GM12878 (cell line): ENCODE measurements around the gene ARMC3. TPM values are rescaled to one million over a fixed set of nuclear protein-coding genes. Genes with fewer than 3 reads are reported as not detected.

ENCODE experiments used
- ATAC-seq: fragments of 200-7000 bp; cut with Tn5 transposase; 3 replicates; pipeline ENCODE4 v1.9.1; 2020; ENCODE audit warnings: mild to moderate bottlenecking, moderate library complexity
- BruUV-seq: library from RNA; stranded (reverse); fragments of 400-500 nt; replicated peaks from 2 replicates; lab custom pipeline; 2021; lab: Mats Ljungman, UMichigan
- CTCF ChIA-PET: fragments of 300-600 bp; sonication (Branson Sonifier 250); formaldehyde crosslinking; extraction: SDS; loops from one replicate; lab custom pipeline; 2021; ENCODE audit warnings: inconsistent platforms; lab: Yijun Ruan, JAX
- POLR2A ChIA-PET: fragments of 350-600 bp; formaldehyde crosslinking; extraction: SDS; loops from one replicate; lab custom pipeline; 2021; ENCODE audit warnings: inconsistent platforms; lab: Charles Lee
- RAD21 ChIA-PET: fragments of 300-600 bp; sonication (Branson Sonifier 250); formaldehyde crosslinking; loops from one replicate; lab custom pipeline; 2023; ENCODE audit warnings: antibody characterized with exemption; ENCODE audit not compliant: unreplicated experiment; lab: Charles Lee
- SMC1A ChIA-PET: fragments of 300-600 bp; sonication (Branson Sonifier 250); formaldehyde crosslinking; loops from one replicate; lab custom pipeline; 2023; ENCODE audit not compliant: unreplicated experiment, uncharacterized antibody; lab: Charles Lee
- DNase-seq: peaks from one replicate; pipeline ENCODE4 v3.0.0-alpha.2; 2011; ENCODE audit warnings: low read depth, low spot score
- FAIRE-seq: peaks from 3 replicates; lab custom pipeline; 2011; peaks lifted over from hg19 to GRCh38; lab: Jason Lieb, UNC
- H2AFZ ChIP-seq: 2 replicates; pipeline ENCODE4 v1.6.0; 2011; ENCODE audit warnings: low read depth, low read length, control low read depth; ENCODE audit not compliant: control insufficient read depth
- H3K27ac ChIP-seq: 2 replicates; pipeline ENCODE4 v1.5.1; 2011; ENCODE audit warnings: control low read depth; ENCODE audit not compliant: control insufficient read depth, insufficient read depth
- H3K27me3 ChIP-seq, 2 experiments: replicated peaks in 1 of 2; 2 replicates each; pipeline versions ENCODE4 v1.6.0 to v1.6.1; 2011; ENCODE audit warnings: low read length in 1 of 2; ENCODE audit not compliant: control insufficient read depth in 2 of 2, insufficient read depth in 2 of 2
- H3K36me3 ChIP-seq, 2 experiments: 2 replicates each; pipeline ENCODE4 v1.5.1; 2011; ENCODE audit warnings: low read length in 1 of 2; ENCODE audit not compliant: control insufficient read depth in 2 of 2, insufficient read depth in 2 of 2
- H3K4me1 ChIP-seq: 2 replicates; pipeline ENCODE4 v1.6.1; 2011; ENCODE audit warnings: mild to moderate bottlenecking, low read length, moderate library complexity, mixed read lengths; ENCODE audit not compliant: control insufficient read depth, insufficient read depth
- H3K4me2 ChIP-seq: 2 replicates; pipeline ENCODE4 v1.6.0; 2011; ENCODE audit warnings: control low read depth; ENCODE audit not compliant: control insufficient read depth, insufficient read depth
- H3K4me3 ChIP-seq: fragments of 200-600 bp; sonication (generic); 2 replicates; pipeline ENCODE4 v1.5.1; 2016
- H3K79me2 ChIP-seq: 2 replicates; pipeline ENCODE4 v1.6.0; 2011; ENCODE audit warnings: low read length; ENCODE audit not compliant: control insufficient read depth, insufficient read depth
- H3K9ac ChIP-seq: 2 replicates; pipeline ENCODE4 v1.8.0; 2011; ENCODE audit warnings: low read length, control low read depth, mixed read lengths; ENCODE audit not compliant: control insufficient read depth, insufficient read depth
- H3K9me3 ChIP-seq: replicated peaks from 3 replicates; pipeline ENCODE4 v1.5.1; 2011; ENCODE audit warnings: mild to moderate bottlenecking, low read length; ENCODE audit not compliant: control insufficient read depth, insufficient read depth
- H4K20me1 ChIP-seq: 2 replicates; pipeline ENCODE4 v1.6.0; 2011; ENCODE audit not compliant: control insufficient read depth, insufficient read depth
- CBFB ChIP-seq: IDR thresholded peaks from 2 replicates; pipeline ENCODE4 v1.6.1; 2016; ENCODE audit warnings: antibody characterized with exemption, low read depth
- CEBPB ChIP-seq, 2 experiments: fragments of 150-350 bp in 1 of 2; IDR thresholded peaks; 2 replicates each; pipeline ENCODE4 v1.6.1; 2012 to 2014; ENCODE audit warnings: low read depth in 2 of 2, low read length in 2 of 2, borderline replicate concordance in 1 of 2, inconsistent platforms in 1 of 2
- CHD2 ChIP-seq: IDR thresholded peaks from 2 replicates; pipeline ENCODE4 v1.6.1; 2011; ENCODE audit warnings: low read depth, low read length, improper control_type of control experiment, borderline replicate concordance
- GABPA ChIP-seq: IDR thresholded peaks from 2 replicates; pipeline ENCODE4 v1.6.1; 2014; ENCODE audit warnings: antibody characterized with exemption, low read depth, mild to moderate bottlenecking, inconsistent platforms
- JUNB ChIP-seq: IDR thresholded peaks from 2 replicates; pipeline ENCODE4 v1.6.1; 2016; ENCODE audit warnings: antibody characterized with exemption, mild to moderate bottlenecking
- KDM1A ChIP-seq: fragments of 200-600 bp; sonication (generic); IDR thresholded peaks from 2 replicates; pipeline ENCODE4 v1.6.1; 2016; ENCODE audit warnings: borderline replicate concordance
- MEF2A ChIP-seq: IDR thresholded peaks from 2 replicates; pipeline ENCODE4 v1.6.1; 2011; ENCODE audit warnings: low read depth, mild to moderate bottlenecking, low read length, moderate library complexity; ENCODE audit not compliant: insufficient read depth
- MXI1 ChIP-seq: fragments of 150-350 bp; IDR thresholded peaks from 2 replicates; pipeline ENCODE4 v1.6.1; 2011; ENCODE audit warnings: low read depth, mild to moderate bottlenecking, inconsistent platforms, low read length, improper control_type of control experiment
- NBN ChIP-seq: fragments of 450-650 bp; IDR thresholded peaks from 2 replicates; pipeline ENCODE4 v1.6.1; 2016
- NFXL1 ChIP-seq: fragments of 450-650 bp; IDR thresholded peaks from 2 replicates; pipeline ENCODE4 v1.6.1; 2017; ENCODE audit warnings: antibody characterized with exemption, mild to moderate bottlenecking, borderline replicate concordance
- POLR2A ChIP-seq: IDR thresholded peaks from 2 replicates; pipeline ENCODE4 v1.6.1; 2011; ENCODE audit warnings: low read depth, mild to moderate bottlenecking, low read length
- RAD51 ChIP-seq: fragments of 450-650 bp; IDR thresholded peaks from 2 replicates; pipeline ENCODE4 v1.6.1; 2016; ENCODE audit warnings: moderate library complexity, mild to moderate bottlenecking, inconsistent platforms
- SP1 ChIP-seq: IDR thresholded peaks from one replicate; pipeline ENCODE4 v1.6.1; 2011; ENCODE audit warnings: low read depth, low read length
- SPI1 ChIP-seq: IDR thresholded peaks from 2 replicates; pipeline ENCODE4 v1.6.1; 2011; ENCODE audit warnings: low read depth, mild to moderate bottlenecking, low read length, moderate library complexity, borderline replicate concordance; ENCODE audit not compliant: insufficient read depth
- SREBF1 ChIP-seq: IDR thresholded peaks from 2 replicates; pipeline ENCODE4 v1.6.1; 2012; ENCODE audit warnings: mild to moderate bottlenecking, low read length
- TARDBP ChIP-seq: IDR thresholded peaks from 2 replicates; pipeline ENCODE4 v1.6.1; 2016; ENCODE audit warnings: borderline replicate concordance
- TBL1XR1 ChIP-seq: IDR thresholded peaks from 2 replicates; pipeline ENCODE4 v1.6.1; 2012; ENCODE audit warnings: low read depth, low read length, improper control_type of control experiment
- WGBS: methylation state at CpG from one replicate; pipeline ENCODE4 v1.1.6; 2016; ENCODE audit warnings: low lambda C conversion rate; ENCODE audit not compliant: insufficient replicate concordance, insufficient coverage; ENCODE audit errors: missing lambda C conversion rate; 5-methylcytosine and 5-hydroxymethylcytosine counted together
- in situ Hi-C: fragments of 300-500 bp; cut with MboI; formaldehyde crosslinking; loops from 9 replicates; pipeline ENCODE4 v1.14.3; 2018; ENCODE audit warnings: mixed read lengths
- intact Hi-C: fragments of 100-400 bp; cut with micrococcal nuclease; formaldehyde crosslinking; loops from one replicate; pipeline ENCODE4 v1.14.2; 2022; ENCODE audit not compliant: unreplicated experiment
- polyA plus RNA-seq, 11 experiments: library from polyadenylated mRNA; depleted of rRNA in 4 of 11; unstranded in 6 of 11; stranded (reverse) in 5 of 11; fragments of >200 nt; fragmentation: Nextera tagmentation in 4 of 11; fragmentation: Illumina TruSeq in 1 of 11; extraction: Ambion mirVana in 4 of 11; extraction: Trizol in 1 of 11; gene quantifications; 1 replicate in 1 of 11; 2 replicates in 10 of 11; pipeline versions ENCODE4 v1.2.1 to v1.2.3, GENCODE V29; 2011 to 2016; ENCODE audit warnings: inconsistent platforms in 2 of 11, missing spikeins in 2 of 11, low read depth in 1 of 11
- total RNA-seq, 4 experiments: library from RNA; depleted of rRNA in 3 of 4; stranded (reverse); fragments of >200 nt in 3 of 4; fragmentation: Illumina TruSeq in 1 of 4; extraction: Trizol in 1 of 4; gene quantifications; 2 replicates each; pipeline versions ENCODE4 v1.2.1 to v1.2.3, GENCODE V29; 2013 to 2021

ARMC3 gene
- total and polyA plus RNA-seq, 10 of the 15 experiments (the other 5 are each of a cell fraction or from before 2014, with no cell fraction given): 0.01 to 0.06 TPM; not detected in 8

DNA sequence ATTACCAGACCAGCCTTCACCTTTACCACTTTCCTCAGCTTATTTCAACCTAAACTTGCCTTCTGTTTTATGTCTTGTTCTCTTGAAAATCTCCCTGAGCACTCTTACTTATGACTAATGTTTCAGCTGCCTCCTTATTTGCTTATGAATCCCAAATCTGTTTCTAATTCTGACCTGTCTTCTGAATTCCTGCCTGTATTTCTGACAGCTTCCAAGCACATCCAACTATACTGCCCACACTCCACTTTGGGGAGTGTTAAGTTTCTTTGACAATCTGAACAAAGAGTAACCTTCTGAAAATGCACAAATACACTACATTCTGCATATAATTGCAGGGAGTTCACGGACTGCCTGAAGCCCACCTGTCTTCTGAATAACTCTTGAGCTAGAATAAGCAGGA is 48.7 kb downstream of the ARMC3 start:
- Histone ChIP-seq H3K4me3 (no peak overlapping the region), H3K36me3 (no peaks in the 10 kb centered on the region), H3K27ac (no peak overlapping the region), H3K27me3 (no peaks in the 10 kb centered on the region), H4K20me1 (no peaks in the 10 kb centered on the region), H2AFZ (no peak overlapping the region), H3K4me1 (no peaks in the 10 kb centered on the region), H3K4me2 (no peak overlapping the region), H3K9me3 (no peaks in the 10 kb centered on the region), H3K79me2 (no peaks in the 10 kb centered on the region), H3K9ac (no peak overlapping the region)
- intact Hi-C loops: no loop called here
- DNase-seq (no peak), FAIRE-seq (no peak), ATAC-seq (no peak)
- in situ Hi-C loops: loop anchor here (25.0 kb wide), 1 partner anchor 714 kb away; no protein-coding TSS in a partner anchor
- TF ChIP-seq SREBF1 (no peak), MEF2A (no peak), SPI1 (no peak), KDM1A (no peak), RAD51 (no peak), POLR2A (no peak), CEBPB (IDR thresholded peaks at IDR 0.05; ENCODE audit: borderline replicate concordance in 1 of 2, low read depth in 2 of 2, low read length in 2 of 2) (no peak), TBL1XR1 (no peak), JUNB (no peak), CHD2 (no peak), CBFB (no peak), NBN (no peak), MXI1 (no peak), TARDBP (no peak), NFXL1 (no peak), SP1 (no peak), GABPA (no peak)
- POLR2A ChIA-PET: no interaction called here
- RAD21 ChIA-PET: no interaction called here
- no TSS peak for BruUV-seq
- SMC1A ChIA-PET: interaction anchor here (1.3 to 1.6 kb wide), 2 partner anchors 13 to 391 kb away, joined by 3 to 5 read pairs; no protein-coding TSS in a partner anchor
- CTCF ChIA-PET: interaction anchor here (1.1 to 1.3 kb wide), 2 partner anchors 43 to 402 kb away, joined by 3 to 4 read pairs; no protein-coding TSS in a partner anchor
- 0% methylated on average over 1 of the region's 1 CpG for WGBS
